OCI-LY3 (cell line): ENCODE data around the gene CPEB3.
"Not testable (repeated sequence)": the region's sequence is repeated elsewhere in the genome, so short reads cannot be mapped to it uniquely, and the experiment has no call there.

Source experiments
- H2AFZ ChIP-seq: fragments of 200-600, 300-600 bp; shearing (Covaris generic); 2 replicates; pipeline ENCODE4 v1.6.0; 2014; ENCODE audit warnings: antibody characterized with exemption, low read depth, low read length
- H3K27ac ChIP-seq: fragments of 200-600, 300-600 bp; sonication (generic); 2 replicates; pipeline ENCODE4 v1.5.1; 2014; ENCODE audit warnings: mild to moderate bottlenecking, low read length, moderate library complexity, mixed read lengths
- H3K27me3 ChIP-seq: fragments of 200-600, 300-600 bp; sonication (generic); 2 replicates; pipeline ENCODE4 v1.6.1; 2014; ENCODE audit warnings: low read depth, low read length, mixed read lengths
- H3K36me3 ChIP-seq: fragments of 200-600, 300-600 bp; sonication (generic); replicated peaks from 2 replicates; pipeline ENCODE3; 2014; ENCODE audit warnings: low read depth, low read length, mixed read lengths
- H3K4me1 ChIP-seq: fragments of 300-600, 200-600 bp; sonication (generic); 2 replicates; pipeline ENCODE4 v1.6.1; 2014; ENCODE audit warnings: low read length, mixed read lengths
- H3K4me2 ChIP-seq: fragments of 200-600, 300-600 bp; sonication (generic); 2 replicates; pipeline ENCODE4 v1.6.1; 2014; ENCODE audit warnings: low read length, mixed read lengths
- H3K4me3 ChIP-seq: fragments of 300-600, 200-600 bp; sonication (generic); 2 replicates; pipeline ENCODE4 v1.5.1; 2014; ENCODE audit warnings: antibody characterized with exemption, mild to moderate bottlenecking, low read length, moderate library complexity
- H3K79me2 ChIP-seq: fragments of 300-600, 200-600 bp; shearing (Covaris generic); 2 replicates; pipeline ENCODE4 v1.6.1; 2014; ENCODE audit warnings: mild to moderate bottlenecking, low read length, mixed read lengths
- H3K9ac ChIP-seq: fragments of 300-600, 200-600 bp; shearing (Covaris generic); 2 replicates; pipeline ENCODE4 v1.6.0; 2014; ENCODE audit warnings: mild to moderate bottlenecking, low read length, moderate library complexity
- H3K9me3 ChIP-seq: fragments of 200-600, 300-600 bp; shearing (Covaris generic); 2 replicates; pipeline ENCODE4 v1.6.1; 2014; ENCODE audit warnings: low read length, mixed read lengths; ENCODE audit not compliant: insufficient read depth
- H4K20me1 ChIP-seq: fragments of 200-600, 300-600 bp; sonication (generic); 2 replicates; pipeline ENCODE4 v1.6.1; 2016; ENCODE audit warnings: low read length, mixed read lengths; ENCODE audit not compliant: insufficient read depth
- CTCF ChIP-seq: fragments of 200-600, 300-600 bp; sonication (generic); IDR thresholded peaks from 2 replicates; pipeline ENCODE4 v1.5.1; 2014; ENCODE audit warnings: antibody characterized with exemption, low read length, low read depth
- EZH2phosphoT487 ChIP-seq: fragments of 200-600 bp; shearing (Covaris generic); IDR thresholded peaks from 2 replicates; pipeline ENCODE4 v1.6.1; 2018; ENCODE audit warnings: antibody characterized with exemption, mixed run types, low read depth

Gene CPEB3

GRCh38 chr10:92290837-92291615 lies at the start of gene CPEB3, which contains the start of gene MARCHF5:
CPEB3 (minus strand) TSS chr10:92291078; CDS start chr10:92240350, 50,728 bp downstream.
MARCHF5 (plus strand) TSS chr10:92291167; CDS start chr10:92291495, 328 bp downstream.
- H3K4me1 ChIP-seq: peaks cover 3% of the 10 kb centered on the region; the same call in 1 of the 2 replicates
- peak within 1 kb of the TSS; percentile 40 for H3K27ac ChIP-seq
- peak within 1 kb of the TSS; percentile 86 for H3K9ac ChIP-seq
- H3K36me3 ChIP-seq: peaks cover 3% of the 10 kb centered on the region
- H4K20me1 ChIP-seq: peaks cover 6% of the 10 kb centered on the region; the same call in 1 of the 2 replicates
- H3K27me3 ChIP-seq: no peaks in the 10 kb centered on the region
- no peaks in the 10 kb centered on the region for H3K9me3 ChIP-seq
- no peak for TF ChIP-seq EZH2phosphoT487
- TF ChIP-seq CTCF: peak; percentile 23; the same call in 1 of the 2 replicates
- H2AFZ ChIP-seq: peak within 1 kb of the TSS; percentile 89
- H3K79me2 ChIP-seq: peaks cover 32% of the 10 kb centered on the region
- peak within 1 kb of the TSS; percentile 97 for H3K4me2 ChIP-seq
- H3K4me3 ChIP-seq: peak within 1 kb of the TSS; percentile 92

- not testable (repeated sequence) for H3K9me3 ChIP-seq, H4K20me1 ChIP-seq, H3K4me3 ChIP-seq, H3K9ac ChIP-seq, H3K27ac ChIP-seq, H3K4me2 ChIP-seq, H3K36me3 ChIP-seq, H3K27me3 ChIP-seq, H2AFZ ChIP-seq, H3K4me1 ChIP-seq, H3K79me2 ChIP-seq
These were observed 39.0 kb upstream of the CPEB3 start for GRCh38 chr10:92329927-92330326.

GRCh38 chr10:92328993-92329392 lies 38.1 kb upstream of the CPEB3 start:
- Histone ChIP-seq H3K9me3 (no peaks in the 10 kb centered on the region), H3K9ac (no peak overlapping the region), H4K20me1 (no peaks in the 10 kb centered on the region), H3K36me3 (no peaks in the 10 kb centered on the region), H2AFZ (no peak overlapping the region), H3K4me2 (no peak overlapping the region), H3K27me3 (no peaks in the 10 kb centered on the region), H3K79me2 (no peaks in the 10 kb centered on the region), H3K4me1 (no peaks in the 10 kb centered on the region), H3K4me3 (no peak overlapping the region), H3K27ac (no peak overlapping the region)
- no peak for TF ChIP-seq CTCF
- no peak for TF ChIP-seq EZH2phosphoT487

GRCh38 chr10:92327445-92328433 lies 36.9 kb upstream of the CPEB3 start:
- H3K27ac ChIP-seq: no peak overlapping the region
- TF ChIP-seq EZH2phosphoT487 (no peak), CTCF (no peak)
- H3K36me3 ChIP-seq: no peaks in the 10 kb centered on the region
- no peaks in the 10 kb centered on the region for H3K9me3 ChIP-seq
- H3K79me2 ChIP-seq: 0 out of 2 replicates have a peak, but pooled peaks cover 5% of the 10 kb centered on the region
- H3K9ac ChIP-seq: no peak overlapping the region
- H3K4me3 ChIP-seq: no peak overlapping the region
- no peaks in the 10 kb centered on the region for H3K4me1 ChIP-seq
- H3K27me3 ChIP-seq: no peaks in the 10 kb centered on the region
- no peak overlapping the region for H2AFZ ChIP-seq
- no peaks in the 10 kb centered on the region for H4K20me1 ChIP-seq
- no peak overlapping the region for H3K4me2 ChIP-seq
